Epidermal melanocyte (primary cell): ENCODE data around the gene HIP1.
A peak's percentile ranks its signal among the peaks of the same experiment; 100 is the strongest.
"Not testable (repeated sequence)": the region's sequence is repeated elsewhere in the genome, so short reads cannot be mapped to it uniquely, and the experiment has no call there.

ENCODE experiments used
- DNase-seq: peaks from one replicate; pipeline ENCODE4 v3.0.0; 2011; ENCODE audit warnings: low spot score; ENCODE audit not compliant: insufficient read length

Gene HIP1

GRCh38 chr7:75644589-75644988 lies 94.2 kb downstream of the HIP1 start:
- no peak for DNase-seq

GRCh38 chr7:75642810-75643486 lies 95.8 kb downstream of the HIP1 start:
- DNase-seq = peak; percentile 55

- no peak for DNase-seq
Measured at GRCh38 chr7:75640201-75640600, 98.5 kb downstream of the HIP1 start.

GRCh38 chr7:75639886-75640190 lies 98.9 kb downstream of the HIP1 start:
- no peak for DNase-seq

- DNase-seq = no peak
Measured at GRCh38 chr7:75639071-75639885, 99.5 kb downstream of the HIP1 start.

- peak; percentile 61 for DNase-seq
Measured at GRCh38 chr7:75638594-75639070, 100.1 kb downstream of the HIP1 start.

- DNase-seq = no peak
Measured at GRCh38 chr7:75637854-75638593, 100.7 kb downstream of the HIP1 start.

- DNase-seq = no peak
Measured at GRCh38 chr7:75635036-75635435, 103.7 kb downstream of the HIP1 start.

- DNase-seq = not testable (repeated sequence)
Measured at GRCh38 chr7:75632587-75632986, 106.2 kb downstream of the HIP1 start.

- DNase-seq = no peak
Measured at GRCh38 chr7:75631711-75632110, 107.0 kb downstream of the HIP1 start.

GRCh38 chr7:75630549-75630948 lies 108.2 kb downstream of the HIP1 start:
- DNase-seq = no peak

GRCh38 chr7:75629044-75629443 lies 109.7 kb downstream of the HIP1 start:
- DNase-seq = no peak

GRCh38 chr7:75628055-75628454 lies 110.7 kb downstream of the HIP1 start:
- no peak for DNase-seq

- no peak for DNase-seq
Measured at GRCh38 chr7:75626954-75627353, 111.8 kb downstream of the HIP1 start.

GRCh38 chr7:75625868-75626267 lies 112.9 kb downstream of the HIP1 start:
- no peak for DNase-seq

GRCh38 chr7:75624134-75624832 lies 114.5 kb downstream of the HIP1 start:
- DNase-seq = no peak

GRCh38 chr7:75623390-75624133 lies 115.2 kb downstream of the HIP1 start:
- DNase-seq = no peak

- DNase-seq = no peak
Measured at GRCh38 chr7:75621124-75621523, 117.6 kb downstream of the HIP1 start.

- DNase-seq = no peak
Measured at GRCh38 chr7:75619636-75620035, 119.1 kb downstream of the HIP1 start.

GRCh38 chr7:75617634-75618234 lies 121.0 kb downstream of the HIP1 start:
- no peak for DNase-seq
